ENCODE data around the gene ASXL3. TPM values are rescaled to one million over a fixed set of nuclear protein-coding genes. Genes with fewer than 3 reads are reported as not detected.

Gene ASXL3
- polyA plus RNA-seq, 1 donor from 2014 or later = 15.2 TPM

DNA sequence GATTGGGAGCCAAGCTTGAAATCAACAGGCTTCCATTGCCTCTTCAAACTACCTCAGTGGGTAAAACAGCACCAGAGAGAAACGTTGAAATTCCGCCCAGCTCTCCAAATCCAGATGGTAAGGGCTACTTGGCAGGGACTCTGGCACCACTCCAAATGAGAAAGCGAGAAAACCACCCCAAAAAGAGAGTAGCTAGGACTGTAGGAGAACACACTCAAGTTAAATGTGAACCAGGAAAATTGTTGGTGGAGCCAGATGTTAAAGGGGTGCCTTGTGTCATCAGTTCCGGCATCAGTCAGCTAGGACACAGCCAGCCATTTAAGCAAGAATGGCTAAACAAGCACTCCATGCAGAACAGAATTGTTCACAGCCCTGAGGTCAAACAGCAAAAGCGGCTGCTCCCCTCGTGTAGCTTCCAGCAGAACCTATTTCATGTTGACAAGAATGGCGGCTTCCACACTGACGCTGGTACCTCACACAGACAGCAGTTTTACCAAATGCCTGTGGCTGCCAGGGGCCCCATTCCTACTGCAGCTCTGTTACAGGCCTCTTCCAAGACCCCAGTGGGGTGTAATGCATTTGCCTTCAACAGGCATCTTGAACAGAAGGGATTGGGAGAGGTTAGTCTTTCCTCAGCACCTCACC, 167.3 kb downstream of the ASXL3 start:
- Histone ChIP-seq H3K79me2 (replicated peaks; ENCODE audit: insufficient read depth, low read length) (no peaks in the 10 kb centered on the region), H3K36me3 (ENCODE audit: insufficient read depth, low read length) (peaks cover 26% of the 10 kb centered on the region), H2AFZ (ENCODE audit: low read depth, low read length) (no peak overlapping the region), H3F3A (ENCODE audit: insufficient read depth, low read length, poor library complexity, severe bottlenecking) (no peaks in the 10 kb centered on the region), H3K27ac (ENCODE audit: low read length) (no peak overlapping the region), H3K9ac (ENCODE audit: low read length) (no peak overlapping the region), H3K4me3 (ENCODE audit: low read length) (no peak overlapping the region), H3K27me3 (ENCODE audit: insufficient read depth, low read depth, low read length) (no peaks in the 10 kb centered on the region), H3K9me3 (ENCODE audit: low read length) (no peaks in the 10 kb centered on the region), H3K9me2 (ENCODE audit: insufficient read depth, low read length) (no peaks in the 10 kb centered on the region), H3K4me2 (ENCODE audit: low read length) (no peak overlapping the region), H4K20me1 (ENCODE audit: insufficient read depth) (no peaks in the 10 kb centered on the region)
- TF ChIP-seq REST (IDR thresholded peaks at IDR 0.05; ENCODE audit: borderline replicate concordance) (no peak), POLR2AphosphoS5 (IDR thresholded peaks at IDR 0.05) (no peak), SMC3 (conservative IDR thresholded peaks at IDR 0.05; ENCODE audit: poor library complexity) (no peak), MXI1 (conservative IDR thresholded peaks at IDR 0.05; ENCODE audit: poor library complexity, severe bottlenecking) (no peak)
- TF ChIP-seq, protein P1, sequence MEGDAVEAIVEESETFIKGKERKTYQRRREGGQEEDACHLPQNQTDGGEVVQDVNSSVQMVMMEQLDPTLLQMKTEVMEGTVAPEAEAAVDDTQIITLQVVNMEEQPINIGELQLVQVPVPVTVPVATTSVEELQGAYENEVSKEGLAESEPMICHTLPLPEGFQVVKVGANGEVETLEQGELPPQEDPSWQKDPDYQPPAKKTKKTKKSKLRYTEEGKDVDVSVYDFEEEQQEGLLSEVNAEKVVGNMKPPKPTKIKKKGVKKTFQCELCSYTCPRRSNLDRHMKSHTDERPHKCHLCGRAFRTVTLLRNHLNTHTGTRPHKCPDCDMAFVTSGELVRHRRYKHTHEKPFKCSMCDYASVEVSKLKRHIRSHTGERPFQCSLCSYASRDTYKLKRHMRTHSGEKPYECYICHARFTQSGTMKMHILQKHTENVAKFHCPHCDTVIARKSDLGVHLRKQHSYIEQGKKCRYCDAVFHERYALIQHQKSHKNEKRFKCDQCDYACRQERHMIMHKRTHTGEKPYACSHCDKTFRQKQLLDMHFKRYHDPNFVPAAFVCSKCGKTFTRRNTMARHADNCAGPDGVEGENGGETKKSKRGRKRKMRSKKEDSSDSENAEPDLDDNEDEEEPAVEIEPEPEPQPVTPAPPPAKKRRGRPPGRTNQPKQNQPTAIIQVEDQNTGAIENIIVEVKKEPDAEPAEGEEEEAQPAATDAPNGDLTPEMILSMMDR (IDR thresholded peaks at IDR 0.05; ENCODE audit: poor library complexity, severe bottlenecking) = no peak

DNA sequence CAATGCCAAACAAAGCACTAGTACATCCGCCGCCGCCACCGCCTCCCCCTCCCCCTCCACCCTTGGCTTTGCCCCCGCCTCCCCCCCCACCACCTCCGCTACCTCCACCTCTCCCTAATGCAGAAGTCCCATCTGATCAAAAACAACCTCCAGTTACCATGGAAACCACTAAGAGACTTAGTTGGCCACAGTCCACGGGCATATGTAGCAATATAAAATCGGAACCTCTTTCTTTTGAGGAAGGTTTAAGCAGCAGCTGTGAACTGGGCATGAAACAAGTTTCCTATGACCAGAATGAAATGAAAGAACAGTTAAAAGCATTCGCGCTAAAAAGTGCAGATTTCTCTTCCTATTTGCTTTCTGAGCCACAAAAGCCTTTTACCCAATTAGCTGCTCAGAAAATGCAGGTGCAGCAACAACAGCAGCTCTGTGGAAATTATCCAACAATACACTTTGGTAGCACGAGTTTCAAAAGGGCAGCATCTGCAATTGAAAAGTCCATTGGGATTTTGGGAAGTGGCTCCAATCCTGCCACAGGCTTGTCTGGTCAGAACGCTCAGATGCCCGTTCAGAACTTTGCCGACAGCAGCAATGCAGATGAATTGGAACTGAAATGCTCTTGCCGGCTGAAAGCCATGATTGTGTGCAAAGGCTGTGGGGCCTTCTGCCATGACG, 168.0 kb downstream of the ASXL3 start:
- H3K4me3 ChIP-seq (ENCODE audit: low read length) = no peak overlapping the region
- TF ChIP-seq TAF1 (IDR thresholded peaks at IDR 0.05; ENCODE audit: low read depth) = no peak
- TF ChIP-seq SMC3 (conservative IDR thresholded peaks at IDR 0.05; ENCODE audit: poor library complexity) = no peak
- TF ChIP-seq EP300 (conservative IDR thresholded peaks at IDR 0.05; ENCODE audit: poor library complexity, severe bottlenecking) = no peak
- no peak for TF ChIP-seq POLR2AphosphoS5 (IDR thresholded peaks at IDR 0.05)
- no peak for TF ChIP-seq RAD21 (conservative IDR thresholded peaks at IDR 0.05)
- no peak for TF ChIP-seq MXI1 (conservative IDR thresholded peaks at IDR 0.05; ENCODE audit: poor library complexity, severe bottlenecking)
- TF ChIP-seq EZH2 (IDR thresholded peaks at IDR 0.05; ENCODE audit: borderline replicate concordance, insufficient read depth, low read length, poor library complexity, severe bottlenecking) = no peak
- TF ChIP-seq REST (IDR thresholded peaks at IDR 0.05; ENCODE audit: borderline replicate concordance) = no peak
- TF ChIP-seq, protein P1 (IDR thresholded peaks at IDR 0.05; ENCODE audit: poor library complexity, severe bottlenecking) = no peak
- H3K27me3 ChIP-seq (ENCODE audit: insufficient read depth, low read depth, low read length) = no peaks in the 10 kb centered on the region
- no peaks in the 10 kb centered on the region for H4K20me1 ChIP-seq (ENCODE audit: insufficient read depth)
- H3F3A ChIP-seq (ENCODE audit: insufficient read depth, low read length, poor library complexity, severe bottlenecking) = no peaks in the 10 kb centered on the region
- H3K79me2 ChIP-seq (replicated peaks; ENCODE audit: insufficient read depth, low read length) = no peaks in the 10 kb centered on the region
- H3K27ac ChIP-seq (ENCODE audit: low read length) = no peak overlapping the region
- H2AFZ ChIP-seq (ENCODE audit: low read depth, low read length) = no peak overlapping the region
- H3K9ac ChIP-seq (ENCODE audit: low read length) = no peak overlapping the region
- H3K4me2 ChIP-seq (ENCODE audit: low read length) = no peak overlapping the region
- H3K36me3 ChIP-seq (ENCODE audit: insufficient read depth, low read length) = peaks cover 25% of the 10 kb centered on the region
- no peaks in the 10 kb centered on the region for H3K9me2 ChIP-seq (ENCODE audit: insufficient read depth, low read length)
- H3K9me3 ChIP-seq (ENCODE audit: low read length) = no peaks in the 10 kb centered on the region

All from neural cell (in vitro differentiated cells).